HG03571 (cell line): Measurements from ENCODE around the gene PARD3B.

ENCODE experiments used
- ATAC-seq: cut with Tn5 transposase; IDR thresholded peaks from one replicate; pipeline ENCODE4 v1.9.1; 2021; ENCODE audit not compliant: unreplicated experiment

Gene PARD3B

GRCh38 chr2:205661281-205661680 is 1116.0 kb downstream of the PARD3B start:
- no peak for ATAC-seq

- ATAC-seq: no peak
These were observed 1117.1 kb downstream of the PARD3B start for GRCh38 chr2:205662206-205662965.

DNA sequence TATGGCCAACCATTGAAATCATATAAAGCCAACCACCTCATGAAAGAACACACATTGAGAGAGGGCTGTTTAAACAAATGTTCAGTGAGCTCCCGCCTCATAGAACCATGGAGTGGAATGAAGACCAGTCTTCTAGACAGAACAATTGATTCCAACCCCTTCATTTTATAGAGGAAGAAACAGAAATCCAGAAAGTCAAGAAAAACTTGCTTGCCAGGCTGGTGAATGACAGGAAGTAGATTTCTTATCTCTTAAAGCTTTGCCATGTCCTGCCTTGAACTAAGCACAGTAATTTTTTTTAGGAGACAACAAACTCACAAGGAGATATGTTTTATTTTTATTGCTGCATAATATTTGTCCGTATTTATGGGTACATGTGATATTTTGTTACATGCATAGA is 1120.5 kb downstream of the PARD3B start:
- ATAC-seq: no peak
